Calu3 (cell line): ENCODE data around the gene NPC1. TPM values are rescaled to one million over a fixed set of nuclear protein-coding genes. Genes with fewer than 3 reads are reported as not detected.

Source experiments
- BruUV-seq: library from RNA; stranded (reverse); fragments of 400-500 nt; replicated peaks from 2 replicates; lab custom pipeline; 2021; lab: Mats Ljungman, UMichigan
- CTCF ChIA-PET: fragments of 300-600 bp; sonication (Branson Sonifier 250); formaldehyde crosslinking; loops from one replicate; lab custom pipeline; 2022; ENCODE audit warnings: antibody characterized with exemption; lab: Charles Lee
- DNase-seq: peaks from one replicate; pipeline ENCODE4 v3.0.0; 2022
- H3K27ac Mint-ChIP-seq: one replicate; pipeline ENCODE4 v1.8.0; 2022; ENCODE audit warnings: mixed read lengths; ENCODE audit not compliant: unreplicated experiment
- H3K27me3 Mint-ChIP-seq: one replicate; pipeline ENCODE4 v1.8.0; 2022; ENCODE audit warnings: mixed read lengths; ENCODE audit not compliant: unreplicated experiment
- H3K36me3 Mint-ChIP-seq: one replicate; pipeline ENCODE4 v1.8.0; 2022; ENCODE audit warnings: mild to moderate bottlenecking, moderate library complexity, mixed read lengths; ENCODE audit not compliant: insufficient read depth, unreplicated experiment
- H3K4me1 Mint-ChIP-seq: one replicate; pipeline ENCODE4 v1.8.0; 2022; ENCODE audit warnings: mild to moderate bottlenecking, low read depth, mixed read lengths; ENCODE audit not compliant: unreplicated experiment
- H3K4me3 Mint-ChIP-seq: one replicate; pipeline ENCODE4 v1.8.0; 2022; ENCODE audit warnings: mild to moderate bottlenecking, low read depth, moderate library complexity, mixed read lengths; ENCODE audit not compliant: unreplicated experiment
- H3K9me3 Mint-ChIP-seq: one replicate; pipeline ENCODE4 v1.8.0; 2022; ENCODE audit warnings: low read depth, mixed read lengths; ENCODE audit not compliant: unreplicated experiment
- CTCF ChIP-seq: fragments of 200-600 bp; IDR thresholded peaks from one replicate; pipeline ENCODE4 v1.8.0; 2022; ENCODE audit warnings: antibody characterized with exemption; ENCODE audit not compliant: unreplicated experiment
- intact Hi-C: fragments of 100-400 bp; cut with micrococcal nuclease; formaldehyde crosslinking; loops from one replicate; pipeline ENCODE4 v1.10.0; 2022; ENCODE audit not compliant: unreplicated experiment
- total RNA-seq: library from RNA; stranded (reverse); gene quantifications from 2 replicates; pipeline ENCODE4 v1.2.3, GENCODE V29; 2022

Gene NPC1
- total RNA-seq, 1 experiment from 2014 or later = 84.7 TPM

DNA sequence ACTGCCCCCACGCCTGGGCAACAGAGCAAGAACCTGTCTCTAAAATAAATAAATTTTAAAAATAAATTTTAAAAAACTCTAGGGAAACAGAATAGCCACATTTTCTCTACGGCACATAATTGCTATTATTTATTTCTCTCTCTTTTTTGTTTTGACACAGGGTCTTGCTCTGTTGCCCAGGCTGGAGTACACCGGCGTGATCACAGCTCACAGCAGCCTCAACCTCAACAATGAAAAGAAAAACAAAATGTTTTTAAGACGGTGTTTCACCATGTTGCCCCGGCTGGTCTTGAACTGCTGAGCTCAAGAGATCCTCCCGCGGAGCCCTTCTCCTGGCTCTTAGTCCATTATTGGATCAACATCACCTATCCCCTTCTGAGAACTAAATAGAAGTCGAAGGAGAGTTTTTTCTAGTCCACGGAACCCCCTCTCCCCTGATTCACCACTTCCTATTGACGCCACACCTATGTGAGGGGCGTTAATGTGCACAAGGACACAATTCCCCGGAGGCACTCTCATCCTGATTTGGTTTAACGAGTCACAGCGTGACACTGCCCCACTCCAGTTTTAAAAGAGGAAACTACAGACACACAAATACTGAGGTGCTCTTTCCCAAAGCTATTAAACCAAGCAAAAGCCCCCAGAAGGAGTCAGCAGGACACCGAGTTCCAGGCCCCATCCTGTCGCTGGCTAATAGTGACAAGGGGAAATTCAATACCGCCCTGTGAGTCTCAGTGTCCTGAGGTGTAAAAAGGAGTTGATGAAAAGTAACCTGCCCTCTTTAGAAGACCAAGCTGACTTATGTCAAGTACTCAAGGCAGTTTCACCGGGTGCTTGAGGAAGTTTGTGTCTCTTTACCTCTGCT is 1.1 kb downstream of the NPC1 start:
- Mint-ChIP-seq H3K9me3 (no peaks in the 10 kb centered on the region), H3K4me1 (peaks cover 44% of the 10 kb centered on the region), H3K4me3 (peak overlapping the region; percentile 92), H3K27ac (peak overlapping the region; percentile 83), H3K36me3 (peaks cover 67% of the 10 kb centered on the region), H3K27me3 (no peaks in the 10 kb centered on the region)
- BruUV-seq = TSS peak; percentile 89
- intact Hi-C loops = loop anchor here (5.0 kb wide), 1 partner anchor 68 kb away; no protein-coding TSS in a partner anchor
- CTCF ChIA-PET = interaction anchor here (1.0 kb wide), 1 partner anchor 33 kb away, joined by 9 read pairs; no protein-coding TSS in a partner anchor
- TF ChIP-seq CTCF = no peak
- DNase-seq = no peak

GRCh38 chr18:23584019-23584983 is 2.0 kb downstream of the NPC1 start:
- H3K4me1 Mint-ChIP-seq = peaks cover 49% of the 10 kb centered on the region
- no peaks in the 10 kb centered on the region for H3K27me3 Mint-ChIP-seq
- no peak for TF ChIP-seq CTCF
- H3K9me3 Mint-ChIP-seq = no peaks in the 10 kb centered on the region
- intact Hi-C loops = no loop called here
- H3K27ac Mint-ChIP-seq = peak overlapping the region; percentile 83
- no peak for DNase-seq
- CTCF ChIA-PET = no interaction called here
- H3K4me3 Mint-ChIP-seq = peak overlapping the region; percentile 92
- peaks cover 73% of the 10 kb centered on the region for H3K36me3 Mint-ChIP-seq
- BruUV-seq = no TSS peak

DNA sequence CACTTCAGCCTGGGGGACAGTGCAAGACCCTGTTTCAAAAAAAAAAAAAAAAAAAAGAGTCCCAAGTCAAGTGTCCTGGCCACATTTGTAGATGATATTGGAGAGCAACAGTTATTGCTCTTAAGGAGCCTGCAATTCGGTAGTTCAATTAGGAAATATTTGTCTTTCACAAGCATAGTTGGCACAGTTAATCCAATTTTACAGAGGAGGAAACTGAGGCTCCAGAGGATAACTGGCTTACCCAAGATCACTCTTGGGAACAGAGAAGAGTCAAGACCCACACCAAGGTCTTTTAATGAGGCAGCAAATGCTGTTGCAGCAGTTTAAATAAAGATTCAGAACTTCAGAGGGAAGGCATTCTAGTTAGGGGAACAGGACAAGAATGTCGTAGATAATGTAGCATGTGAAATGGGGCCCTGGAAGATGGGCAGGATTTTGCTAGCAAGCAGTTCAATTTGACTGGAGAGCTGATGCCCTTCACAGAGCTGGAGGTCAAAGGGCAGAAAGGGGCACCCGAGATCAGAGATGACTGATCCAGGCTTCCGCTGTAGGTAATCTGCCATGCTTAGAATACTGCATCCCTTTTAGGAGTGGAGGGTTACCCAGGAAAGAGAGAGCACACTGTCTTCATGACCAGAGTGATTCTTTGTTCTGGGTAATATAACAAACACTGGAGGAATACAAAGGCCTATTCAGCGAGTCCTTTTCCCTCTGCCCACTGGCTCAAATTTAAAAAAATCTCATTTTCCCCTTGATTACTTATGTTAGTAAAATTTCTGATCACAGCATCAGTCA is 3.0 kb downstream of the NPC1 start:
- BruUV-seq = no TSS peak
- DNase-seq = no peak
- intact Hi-C loops = no loop called here

More for the DNA sequence above, 3.0 kb downstream of the NPC1 start:
- Mint-ChIP-seq H3K27me3 (no peaks in the 10 kb centered on the region), H3K4me1 (peaks cover 59% of the 10 kb centered on the region), H3K4me3 (peak overlapping the region; percentile 92), H3K27ac (peak overlapping the region; percentile 83), H3K9me3 (no peaks in the 10 kb centered on the region), H3K36me3 (peaks cover 83% of the 10 kb centered on the region)
- no peak for TF ChIP-seq CTCF
- CTCF ChIA-PET = interaction anchor here (0.7 kb wide), 1 partner anchor 288 kb away, joined by 4 read pairs; no protein-coding TSS in a partner anchor
